SK-N-SH (cell line): ENCODE measurements around the gene MYRF. TPM values are rescaled to one million over a fixed set of nuclear protein-coding genes. Genes with fewer than 3 reads are reported as not detected.
A peak's percentile ranks its signal among the peaks of the same experiment; 100 is the strongest.

ENCODE experiments used
- CTCF ChIA-PET: fragments of 300-600, 350-600 bp; formaldehyde crosslinking; extraction: SDS; loops from one replicate; lab custom pipeline; 2021; lab: Yijun Ruan, JAX
- POLR2A ChIA-PET: fragments of 350-600 bp; sonication (Branson Sonifier 250); formaldehyde crosslinking; extraction: SDS; loops from one replicate; lab custom pipeline; 2020; ENCODE audit warnings: antibody characterized with exemption, inconsistent platforms; lab: Yijun Ruan, JAX
- DNase-seq: peaks from one replicate; pipeline ENCODE4 v3.0.0; 2012
- H2AFZ ChIP-seq: fragments of 200-600 bp; sonication (generic); 2 replicates; pipeline ENCODE4 v1.8.1; 2016; ENCODE audit warnings: antibody characterized with exemption, mild to moderate bottlenecking, low read depth
- H3F3A ChIP-seq: fragments of 200-600 bp; sonication (generic); replicated peaks from 2 replicates; pipeline ENCODE3; 2016; ENCODE audit warnings: antibody characterized with exemption, mild to moderate bottlenecking; ENCODE audit not compliant: insufficient read depth
- H3K27ac ChIP-seq, 2 experiments: fragments of 200-500 bp in 1 of 2; fragments of 200-600 bp in 1 of 2; sonication (Bioruptor generic) in 1 of 2; sonication (generic), shearing (Covaris generic) in 1 of 2; 2 replicates each; pipeline versions ENCODE4 v1.5.1 to v1.6.1; 2014 to 2016; ENCODE audit warnings: low read depth in 2 of 2, inconsistent platforms in 1 of 2, low read length in 1 of 2, mild to moderate bottlenecking in 1 of 2, mixed read lengths in 1 of 2
- H3K27me3 ChIP-seq: fragments of 200-600 bp; sonication (generic), shearing (Covaris generic); 2 replicates; pipeline ENCODE4 v1.6.1; 2016; ENCODE audit warnings: mixed run types; ENCODE audit not compliant: insufficient read depth
- H3K36me3 ChIP-seq, 2 experiments: fragments of 200-500 bp in 1 of 2; fragments of 200-600 bp in 1 of 2; sonication (Bioruptor generic) in 1 of 2; sonication (generic) in 1 of 2; replicated peaks in 1 of 2; 2 replicates each; pipeline versions ENCODE3 to v1.5.1; 2014 to 2016; ENCODE audit warnings: low read length in 1 of 2, mild to moderate bottlenecking in 1 of 2; ENCODE audit not compliant: insufficient read depth in 2 of 2, control insufficient read depth in 1 of 2
- H3K4me1 ChIP-seq, 2 experiments: fragments of 200-500 bp in 1 of 2; fragments of 200-600 bp in 1 of 2; sonication (Bioruptor generic) in 1 of 2; sonication (generic), shearing (Covaris generic) in 1 of 2; 2 replicates each; pipeline versions ENCODE4 v1.5.1 to v1.6.1; 2014 to 2016; ENCODE audit warnings: low read depth in 1 of 2, low read length in 1 of 2, mixed run types in 1 of 2; ENCODE audit not compliant: insufficient read depth in 2 of 2, control insufficient read depth in 1 of 2
- H3K4me2 ChIP-seq: fragments of 200-600 bp; sonication (generic), shearing (Covaris generic); 2 replicates; pipeline ENCODE4 v1.6.1; 2017; ENCODE audit warnings: mixed run types
- H3K4me3 ChIP-seq, 2 experiments: fragments of 200-500 bp in 1 of 2; fragments of 200-600 bp in 1 of 2; sonication (Bioruptor generic) in 1 of 2; sonication (generic), shearing (Covaris generic) in 1 of 2; 2 replicates each; pipeline versions ENCODE4 v1.5.1 to v1.8.1; 2014 to 2016; ENCODE audit warnings: low read depth in 2 of 2, inconsistent platforms in 1 of 2, low read length in 1 of 2, mild to moderate bottlenecking in 1 of 2, mixed read lengths in 1 of 2, moderate library complexity in 1 of 2
- H3K79me2 ChIP-seq: fragments of 200-600 bp; sonication (generic); 2 replicates; pipeline ENCODE4 v1.8.1; 2017; ENCODE audit warnings: mild to moderate bottlenecking; ENCODE audit not compliant: insufficient read depth
- H3K9ac ChIP-seq: fragments of 200-600 bp; sonication (generic); 2 replicates; pipeline ENCODE4 v1.6.1; 2017; ENCODE audit warnings: mixed run types
- H3K9me2 ChIP-seq: fragments of 200-600 bp; sonication (generic); 2 replicates; pipeline ENCODE4 v1.6.1; 2017; ENCODE audit warnings: mixed run types
- H3K9me3 ChIP-seq: fragments of 200-600 bp; sonication (generic); 2 replicates; pipeline ENCODE4 v1.6.1; 2017; ENCODE audit warnings: mixed run types, mild to moderate bottlenecking, moderate library complexity
- H4K20me1 ChIP-seq: fragments of 200-600 bp; sonication (generic); 2 replicates; pipeline ENCODE4 v1.6.1; 2017; ENCODE audit warnings: mild to moderate bottlenecking, mixed run types; ENCODE audit not compliant: insufficient read depth
- CHD2 ChIP-seq: fragments of 150-350 bp; IDR thresholded peaks from 2 replicates; pipeline ENCODE4 v1.6.1; 2018; ENCODE audit warnings: low read length; ENCODE audit not compliant: partially characterized antibody
- EP300 ChIP-seq, 2 experiments: IDR thresholded peaks; 2 replicates each; pipeline versions ENCODE4 v1.4.0 to v1.6.1; 2012; ENCODE audit warnings: borderline replicate concordance in 1 of 2, low read depth in 1 of 2, low read length in 1 of 2
- EZH2phosphoT487 ChIP-seq: fragments of 200-600 bp; sonication (generic); IDR thresholded peaks from 2 replicates; pipeline ENCODE4 v1.6.1; 2017; ENCODE audit warnings: low read depth, mixed run types, mild to moderate bottlenecking, antibody characterized with exemption, moderate library complexity, borderline replicate concordance
- FOSL2 ChIP-seq: IDR thresholded peaks from 2 replicates; pipeline ENCODE4 v1.4.0; 2012; ENCODE audit warnings: low read depth, mild to moderate bottlenecking, moderate library complexity, borderline replicate concordance
- FOXM1 ChIP-seq: IDR thresholded peaks from 2 replicates; pipeline ENCODE4 v1.4.0; 2012; ENCODE audit warnings: low read depth, mild to moderate bottlenecking
- GATA2 ChIP-seq: sonication (generic); formaldehyde crosslinking; IDR thresholded peaks from 2 replicates; pipeline ENCODE4 v1.5.0; 2020; ENCODE audit warnings: mild to moderate bottlenecking, missing genetic modification reagents
- RFX5 ChIP-seq: IDR thresholded peaks from 2 replicates; pipeline ENCODE4 v1.6.1; 2012; ENCODE audit warnings: mild to moderate bottlenecking, improper control_type of control experiment, low read length
- WGBS: methylation state at CpG from one replicate; pipeline ENCODE4 v1.1.6; 2017; ENCODE audit warnings: low lambda C conversion rate; 5-methylcytosine and 5-hydroxymethylcytosine counted together
- polyA plus RNA-seq, 3 experiments: library from polyadenylated mRNA; depleted of rRNA; stranded (reverse); fragments of >200 nt; gene quantifications; 2 replicates each; pipeline ENCODE4 v1.2.3, GENCODE V29; 2012
- TF ChIP-seq, protein P1 (sequence below): fragments of 150-350 bp; IDR thresholded peaks from 2 replicates; pipeline ENCODE4 v1.6.1; 2017; ENCODE audit warnings: antibody characterized with exemption, low read length, low read depth, borderline replicate concordance
- TF ChIP-seq, protein P2 (sequence below): IDR thresholded peaks from 2 replicates; pipeline ENCODE4 v1.4.0; 2012; ENCODE audit warnings: low read depth

The MYRF gene
- polyA plus RNA-seq, 1 of the 3 experiments (the other 2 are of a cell fraction): 2.8 TPM

DNA sequence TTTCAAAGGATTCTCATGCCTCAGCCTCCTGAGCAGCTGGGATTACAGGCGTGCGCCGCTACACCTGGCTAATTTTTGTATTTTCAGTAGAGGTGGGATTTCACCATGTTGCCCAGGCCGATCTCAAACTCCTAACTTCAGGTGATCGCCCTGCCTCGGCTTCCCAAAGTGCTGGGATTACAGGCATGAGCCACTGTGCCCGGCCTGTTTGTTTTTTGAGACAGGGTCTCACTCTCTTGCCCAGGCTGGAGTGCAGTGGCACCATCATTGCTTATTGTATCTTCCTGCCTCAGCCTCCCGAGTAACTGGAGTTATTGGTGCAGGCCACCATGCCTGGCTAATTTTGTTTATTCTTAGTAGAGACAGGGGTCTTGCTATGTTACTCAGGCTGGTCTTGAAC lies 83.8 kb downstream of the MYRF start:
- H3K9me2 ChIP-seq: no peaks in the 10 kb centered on the region
- no peak overlapping the region for H3K27ac ChIP-seq
- no peak for DNase-seq
- H3K4me2 ChIP-seq: no peak overlapping the region
- H3K36me3 ChIP-seq: peaks cover 5 to 29% of the 10 kb centered on the region in 2 experiments
- TF ChIP-seq, protein P1, sequence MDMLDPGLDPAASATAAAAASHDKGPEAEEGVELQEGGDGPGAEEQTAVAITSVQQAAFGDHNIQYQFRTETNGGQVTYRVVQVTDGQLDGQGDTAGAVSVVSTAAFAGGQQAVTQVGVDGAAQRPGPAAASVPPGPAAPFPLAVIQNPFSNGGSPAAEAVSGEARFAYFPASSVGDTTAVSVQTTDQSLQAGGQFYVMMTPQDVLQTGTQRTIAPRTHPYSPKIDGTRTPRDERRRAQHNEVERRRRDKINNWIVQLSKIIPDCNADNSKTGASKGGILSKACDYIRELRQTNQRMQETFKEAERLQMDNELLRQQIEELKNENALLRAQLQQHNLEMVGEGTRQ: no peak
- TF ChIP-seq FOXM1 (no peak), CHD2 (no peak), EP300 (IDR thresholded peaks at IDR 0.05; ENCODE audit: borderline replicate concordance in 1 of 2, low read depth in 1 of 2, low read length in 1 of 2) (no peak), GATA2 (no peak)
- TF ChIP-seq, protein P2, sequence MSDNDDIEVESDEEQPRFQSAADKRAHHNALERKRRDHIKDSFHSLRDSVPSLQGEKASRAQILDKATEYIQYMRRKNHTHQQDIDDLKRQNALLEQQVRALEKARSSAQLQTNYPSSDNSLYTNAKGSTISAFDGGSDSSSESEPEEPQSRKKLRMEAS: no peak
- TF ChIP-seq, all 33 proteins: peak for 0
- ChIA-PET CTCF (interaction anchor here (1.4 to 1.7 kb wide), 3 partner anchors 13 to 56 kb away, joined by 3 to 4 read pairs (median 4); no protein-coding TSS in a partner anchor), POLR2A (interaction anchor here (1.0 to 1.9 kb wide), 2 partner anchors 21 to 39 kb away, joined by 3 to 5 read pairs; no protein-coding TSS in a partner anchor)
- WGBS: 94% methylated on average over 8 of the region's 8 CpGs
- no peak overlapping the region for H2AFZ ChIP-seq
- H3K9ac ChIP-seq: no peak overlapping the region
- H3K4me3 ChIP-seq: no peak overlapping the region
- H3F3A ChIP-seq: no peaks in the 10 kb centered on the region
- peaks cover 22% of the 10 kb centered on the region; the same call in 1 of the 2 replicates for H3K79me2 ChIP-seq
- no peaks in the 10 kb centered on the region for H3K27me3 ChIP-seq
- H3K9me3 ChIP-seq: no peaks in the 10 kb centered on the region
- H3K4me1 ChIP-seq: peaks cover 25 to 38% of the 10 kb centered on the region in 2 experiments; a peak in 2 of 4 replicates
- H4K20me1 ChIP-seq: no peaks in the 10 kb centered on the region; the same call in 1 of the 2 replicates

DNA sequence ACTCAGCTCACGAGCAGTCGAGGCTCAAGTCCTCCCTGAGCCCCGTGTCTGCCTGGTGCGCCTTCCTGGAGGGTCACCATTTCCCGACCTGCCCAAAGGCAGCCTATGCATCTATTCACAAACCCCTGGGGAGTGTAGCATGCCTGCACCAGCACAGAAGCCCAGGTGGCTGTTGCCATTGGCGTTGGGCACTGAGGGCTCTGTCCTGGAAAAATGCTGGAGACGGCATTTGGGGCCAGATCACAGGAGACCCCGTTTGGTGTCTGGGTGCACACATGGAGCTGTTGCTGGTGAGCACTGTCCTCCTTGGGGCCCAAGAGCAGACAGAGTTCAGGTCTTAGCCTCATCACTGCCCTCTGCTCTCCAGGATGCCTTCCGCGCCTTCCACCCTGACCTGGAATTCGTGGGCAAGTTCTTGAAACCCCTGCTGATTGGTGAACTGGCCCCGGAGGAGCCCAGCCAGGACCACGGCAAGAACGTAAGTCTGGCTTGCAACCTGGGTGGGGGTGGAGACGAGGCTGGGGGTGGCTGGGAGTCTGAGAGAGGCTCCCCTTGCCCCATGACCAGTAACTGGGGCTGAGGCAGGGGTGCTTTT lies 85.1 kb downstream of the MYRF start:
- no peak for TF ChIP-seq FOSL2
- no peak for TF ChIP-seq RFX5
- TF ChIP-seq EZH2phosphoT487: no peak
- CTCF ChIA-PET: interaction anchor here (1.4 to 1.7 kb wide), 4 partner anchors 9 to 111 kb away, joined by 4 to 5 read pairs (median 4); no protein-coding TSS in a partner anchor
- DNase-seq: peak; percentile 10
- Histone ChIP-seq H3K36me3 (peaks cover 5 to 35% of the 10 kb centered on the region in 2 experiments), H4K20me1 (no peaks in the 10 kb centered on the region; the same call in 1 of the 2 replicates), H3K27ac (peak overlapping the region in 1 of 2 experiments; percentile 8; a peak in 1 of 4 replicates), H3K4me2 (no peak overlapping the region), H2AFZ (no peak overlapping the region), H3F3A (no peaks in the 10 kb centered on the region), H3K79me2 (peaks cover 15% of the 10 kb centered on the region; the same call in 1 of the 2 replicates), H3K27me3 (no peaks in the 10 kb centered on the region), H3K4me3 (no peak overlapping the region), H3K4me1 (peaks cover 25 to 26% of the 10 kb centered on the region in 2 experiments; a peak in 2 of 4 replicates), H3K9ac (no peak overlapping the region), H3K9me2 (no peaks in the 10 kb centered on the region), H3K9me3 (no peaks in the 10 kb centered on the region)
- 95% methylated on average over 12 of the region's 15 CpGs for WGBS
- POLR2A ChIA-PET: interaction anchor here (1.9 kb wide), 1 partner anchor 40 kb away, joined by 3 read pairs; no protein-coding TSS in a partner anchor

Other genes with a start within 250 kb of the MYRF start
- gene LRRC10B, start 243.9 kb upstream of the MYRF start, polyA plus RNA-seq (2012; rRNA removed): 0.11 TPM in 1 of 2 replicates, not detected in the other
- gene SYT7, start 171.6 kb upstream of the MYRF start, polyA plus RNA-seq (2012; rRNA removed): 1.1 and 1.4 TPM in 2 replicates
- 2.7 and 3.3 TPM in 2 replicates for gene DAGLA, start 72.2 kb upstream of the MYRF start, polyA plus RNA-seq (2012; rRNA removed)
- 454 and 617 TPM in 2 replicates for gene TMEM258, start 40.0 kb downstream of the MYRF start, polyA plus RNA-seq (2012; rRNA removed)
- gene FEN1, start 40.3 kb downstream of the MYRF start, polyA plus RNA-seq (2012; rRNA removed): 35.9 and 39.5 TPM in 2 replicates
- gene FADS1, start 64.4 kb downstream of the MYRF start, polyA plus RNA-seq (2012; rRNA removed): 20.6 and 26.4 TPM in 2 replicates
- gene FADS2, start 75.7 kb downstream of the MYRF start, polyA plus RNA-seq (2012; rRNA removed): 67.8 and 77.1 TPM in 2 replicates
- gene FADS3, start 138.9 kb downstream of the MYRF start, polyA plus RNA-seq (2012; rRNA removed): 93.3 and 116 TPM in 2 replicates
- gene RAB3IL1, start 164.9 kb downstream of the MYRF start, polyA plus RNA-seq (2012; rRNA removed): 9.8 and 10.2 TPM in 2 replicates
- gene BEST1, start 197.7 kb downstream of the MYRF start, polyA plus RNA-seq (2012; rRNA removed): 0.30 and 0.47 TPM in 2 replicates
- 879 and 1,229 TPM in 2 replicates for gene FTH1, start 215.0 kb downstream of the MYRF start, polyA plus RNA-seq (2012; rRNA removed)